Measurements from ENCODE around the gene SLPI.

SLPI gene

DNA sequence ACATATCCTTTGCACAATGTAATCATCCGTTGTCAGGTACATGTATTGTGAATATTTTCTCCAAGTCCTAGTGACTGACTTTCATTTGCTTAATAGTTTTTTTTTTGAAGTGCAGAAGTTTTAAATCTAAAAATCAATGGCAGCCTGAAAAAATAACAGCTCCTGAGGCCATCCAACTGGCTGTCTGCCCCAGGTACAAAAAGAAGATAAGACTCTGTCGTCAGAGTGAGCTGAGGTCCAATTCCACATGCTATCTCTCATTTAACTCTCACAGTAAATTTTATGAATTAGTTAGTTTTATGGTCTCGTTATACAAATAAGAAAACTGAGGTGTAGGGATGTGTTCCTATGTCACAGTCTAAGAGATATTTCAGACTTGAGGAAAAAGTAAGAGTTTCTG lies 21.0 kb upstream of the SLPI start:
- no peak for DNase-seq (ENCODE audit: low read depth)
- TF ChIP-seq, protein P1, sequence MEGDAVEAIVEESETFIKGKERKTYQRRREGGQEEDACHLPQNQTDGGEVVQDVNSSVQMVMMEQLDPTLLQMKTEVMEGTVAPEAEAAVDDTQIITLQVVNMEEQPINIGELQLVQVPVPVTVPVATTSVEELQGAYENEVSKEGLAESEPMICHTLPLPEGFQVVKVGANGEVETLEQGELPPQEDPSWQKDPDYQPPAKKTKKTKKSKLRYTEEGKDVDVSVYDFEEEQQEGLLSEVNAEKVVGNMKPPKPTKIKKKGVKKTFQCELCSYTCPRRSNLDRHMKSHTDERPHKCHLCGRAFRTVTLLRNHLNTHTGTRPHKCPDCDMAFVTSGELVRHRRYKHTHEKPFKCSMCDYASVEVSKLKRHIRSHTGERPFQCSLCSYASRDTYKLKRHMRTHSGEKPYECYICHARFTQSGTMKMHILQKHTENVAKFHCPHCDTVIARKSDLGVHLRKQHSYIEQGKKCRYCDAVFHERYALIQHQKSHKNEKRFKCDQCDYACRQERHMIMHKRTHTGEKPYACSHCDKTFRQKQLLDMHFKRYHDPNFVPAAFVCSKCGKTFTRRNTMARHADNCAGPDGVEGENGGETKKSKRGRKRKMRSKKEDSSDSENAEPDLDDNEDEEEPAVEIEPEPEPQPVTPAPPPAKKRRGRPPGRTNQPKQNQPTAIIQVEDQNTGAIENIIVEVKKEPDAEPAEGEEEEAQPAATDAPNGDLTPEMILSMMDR (IDR thresholded peaks at IDR 0.05; ENCODE audit: low read depth, low read length, missing control alignments) = no peak
- H3K4me3 ChIP-seq (ENCODE audit: low read depth, low read length) = no peak overlapping the region

DNA sequence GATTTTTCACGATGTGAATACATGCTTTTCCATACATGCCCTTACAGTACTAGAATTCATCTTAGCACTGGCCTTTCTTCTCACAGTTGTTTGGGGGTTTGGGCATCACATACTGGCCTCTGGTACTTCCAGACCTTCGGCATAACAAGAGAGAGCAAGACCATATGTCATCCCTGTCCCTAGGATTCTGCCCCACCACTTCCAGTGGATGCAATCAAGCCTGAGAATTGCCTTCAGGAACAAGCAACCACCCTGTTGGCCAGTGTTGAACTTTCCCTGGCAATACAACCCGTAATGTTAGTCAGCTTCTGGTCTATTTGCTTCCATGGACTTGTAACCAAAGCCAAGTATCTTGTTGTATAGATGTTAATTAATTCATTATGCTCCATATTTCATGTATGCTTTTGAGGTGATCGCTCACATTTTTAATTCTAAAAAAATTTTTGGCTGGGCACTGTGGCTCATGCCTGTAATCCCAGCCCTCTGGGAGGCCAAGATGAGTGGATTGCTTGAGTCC lies 15.4 kb upstream of the SLPI start:
- H3K4me3 ChIP-seq (ENCODE audit: low read depth, low read length) = no peak overlapping the region
- DNase-seq (ENCODE audit: low read depth) = no peak
- TF ChIP-seq, protein P1 (IDR thresholded peaks at IDR 0.05; ENCODE audit: low read depth, low read length, missing control alignments) = no peak

DNA sequence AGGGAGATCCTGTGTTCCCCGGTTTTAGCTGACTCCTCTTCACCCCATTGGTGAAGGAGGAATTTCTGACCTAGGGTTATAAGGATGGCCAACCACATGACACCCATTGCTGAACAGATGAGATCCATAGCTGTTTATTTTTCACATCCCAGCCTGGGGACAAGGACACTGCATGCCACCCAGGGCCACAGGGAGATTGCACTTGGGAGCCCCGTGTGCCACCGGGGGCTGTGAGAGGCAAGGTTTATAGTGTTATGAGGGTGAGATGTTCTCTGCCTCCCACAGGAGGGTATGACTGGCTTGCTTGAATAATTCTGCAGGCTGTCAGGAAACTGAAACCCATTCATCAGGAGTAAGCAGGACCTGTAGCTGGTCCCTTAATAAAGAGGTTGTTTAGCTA lies 14.7 kb upstream of the SLPI start:
- TF ChIP-seq, protein P1 (IDR thresholded peaks at IDR 0.05; ENCODE audit: low read depth, low read length, missing control alignments) = no peak
- H3K4me3 ChIP-seq (ENCODE audit: low read depth, low read length) = no peak overlapping the region
- no peak for DNase-seq (ENCODE audit: low read depth)

DNA sequence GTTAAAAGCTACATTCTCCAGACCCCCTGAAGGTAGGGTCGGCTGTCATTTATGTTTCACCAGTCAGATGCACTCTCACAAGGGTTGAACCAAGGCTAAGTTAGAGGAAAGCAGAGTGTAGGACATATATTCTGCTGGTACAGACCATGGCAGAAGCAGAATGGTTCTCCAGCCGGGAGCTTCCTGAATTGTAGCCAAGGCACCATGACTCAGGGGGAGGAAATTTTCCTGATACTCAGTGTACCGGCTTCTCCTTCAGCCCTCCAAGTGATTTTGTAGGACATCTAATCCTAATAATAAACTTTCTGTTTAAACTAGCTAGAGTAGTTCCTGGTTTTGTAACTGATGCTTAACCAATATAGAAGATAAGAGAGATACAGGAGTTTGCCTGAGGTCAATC lies 14.2 kb upstream of the SLPI start:
- H3K4me3 ChIP-seq (ENCODE audit: low read depth, low read length) = no peak overlapping the region
- TF ChIP-seq, protein P1 (IDR thresholded peaks at IDR 0.05; ENCODE audit: low read depth, low read length, missing control alignments) = no peak
- no peak for DNase-seq (ENCODE audit: low read depth)

DNA sequence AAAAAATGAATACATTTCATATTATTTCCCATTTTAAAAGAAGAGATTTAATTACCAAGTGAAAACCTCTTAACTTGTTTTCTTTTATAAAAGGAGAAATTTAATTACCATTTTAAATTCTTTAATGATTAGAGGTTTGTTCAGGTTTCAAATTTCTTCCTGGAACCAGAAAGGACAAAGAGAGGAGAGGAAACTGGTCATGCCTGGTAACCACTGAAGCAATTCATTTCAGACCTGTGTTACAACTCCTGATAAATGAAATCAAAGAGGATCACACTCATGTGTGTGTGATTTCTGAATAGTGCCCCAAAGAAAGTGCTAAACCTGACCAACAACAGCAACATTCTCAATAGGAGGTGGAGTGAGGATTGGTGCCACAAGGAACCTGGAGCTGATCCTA lies 12.6 kb upstream of the SLPI start:
- no peak overlapping the region for H3K4me3 ChIP-seq (ENCODE audit: low read depth, low read length)
- no peak for DNase-seq (ENCODE audit: low read depth)
- TF ChIP-seq, protein P1 (IDR thresholded peaks at IDR 0.05; ENCODE audit: low read depth, low read length, missing control alignments) = no peak

DNA sequence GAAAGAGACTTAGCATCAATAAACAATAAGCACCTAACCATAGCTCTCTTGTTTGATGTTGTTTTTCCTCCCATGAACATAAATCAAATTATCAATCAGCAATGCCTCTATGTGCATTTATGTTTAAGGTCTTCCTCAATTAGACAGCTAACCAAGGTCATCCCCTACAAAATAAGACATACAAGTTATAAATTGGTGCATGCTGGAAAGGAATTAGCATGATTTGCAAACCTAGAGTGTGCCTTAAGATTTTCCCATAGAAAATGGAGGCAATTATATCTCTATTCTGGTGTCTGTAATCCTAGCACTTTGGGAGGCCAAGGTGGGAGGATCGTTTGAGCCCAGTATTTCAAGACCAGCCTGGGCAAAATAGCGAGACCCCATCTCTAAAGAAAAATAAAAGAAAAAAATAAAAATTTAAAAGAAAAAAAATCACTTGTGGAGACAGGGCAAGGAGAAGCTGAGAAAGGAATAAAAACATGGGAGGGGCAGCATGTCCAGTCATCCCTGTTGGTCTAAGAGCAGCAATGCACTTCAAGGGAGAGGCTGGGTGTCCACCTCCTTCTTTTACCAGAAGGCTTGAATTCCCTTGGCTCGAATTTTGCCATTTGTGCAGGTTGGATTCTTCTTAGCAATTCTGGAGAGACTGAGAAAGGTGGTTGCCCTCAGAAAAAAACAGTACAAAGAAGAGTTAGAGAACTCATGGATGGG lies 9.3 kb upstream of the SLPI start:
- TF ChIP-seq, protein P1 (IDR thresholded peaks at IDR 0.05; ENCODE audit: low read depth, low read length, missing control alignments) = no peak
- DNase-seq (ENCODE audit: low read depth) = no peak
- H3K4me3 ChIP-seq (ENCODE audit: low read depth, low read length) = no peak overlapping the region

DNA sequence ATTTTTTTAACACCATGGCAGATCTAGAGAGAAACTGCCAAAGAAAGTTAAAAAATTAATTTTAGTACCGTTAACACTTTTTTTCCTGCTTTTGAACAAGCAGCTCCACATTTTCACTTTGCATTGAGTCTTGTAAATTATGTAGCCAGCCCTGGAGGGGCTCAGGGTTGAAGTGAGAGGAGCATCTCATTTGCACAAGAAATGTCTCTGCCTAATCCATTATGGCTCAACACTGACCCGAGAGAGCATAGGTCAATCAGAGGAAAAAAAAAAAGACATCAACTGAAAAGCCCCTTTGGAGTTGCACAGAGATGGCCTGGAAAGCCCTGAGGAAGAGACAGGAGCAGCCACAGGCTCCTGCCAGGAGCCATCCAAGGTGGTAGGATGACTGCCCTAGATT lies 4.3 kb upstream of the SLPI start:
- TF ChIP-seq, protein P1 (IDR thresholded peaks at IDR 0.05; ENCODE audit: low read depth, low read length, missing control alignments) = no peak
- no peak for DNase-seq (ENCODE audit: low read depth)

More for the DNA sequence above, 4.3 kb upstream of the SLPI start:
- H3K4me3 ChIP-seq (ENCODE audit: low read depth, low read length) = no peak overlapping the region

Data from GM12864 (cell line).